Head of caudate nucleus (tissue), 42 donors: Measurements from ENCODE around the gene COBLL1.

Source experiments
- DNase-seq, 42 donors: peaks; one replicate each; pipeline versions ENCODE4 v3.0.0 to v3.0.0-alpha.2; 2020 to 2021; ENCODE audit warnings: mixed read lengths in 7 of 42
- intact Hi-C: fragments of 100-400 bp; cut with DNase I; formaldehyde crosslinking; loops from one replicate; pipeline ENCODE4 v1.15.0; 2022

COBLL1 gene

GRCh38 chr2:164831180-164831579, 10.4 kb downstream of the COBLL1 start:
- intact Hi-C loops: no loop called here
- no peak for DNase-seq

DNA sequence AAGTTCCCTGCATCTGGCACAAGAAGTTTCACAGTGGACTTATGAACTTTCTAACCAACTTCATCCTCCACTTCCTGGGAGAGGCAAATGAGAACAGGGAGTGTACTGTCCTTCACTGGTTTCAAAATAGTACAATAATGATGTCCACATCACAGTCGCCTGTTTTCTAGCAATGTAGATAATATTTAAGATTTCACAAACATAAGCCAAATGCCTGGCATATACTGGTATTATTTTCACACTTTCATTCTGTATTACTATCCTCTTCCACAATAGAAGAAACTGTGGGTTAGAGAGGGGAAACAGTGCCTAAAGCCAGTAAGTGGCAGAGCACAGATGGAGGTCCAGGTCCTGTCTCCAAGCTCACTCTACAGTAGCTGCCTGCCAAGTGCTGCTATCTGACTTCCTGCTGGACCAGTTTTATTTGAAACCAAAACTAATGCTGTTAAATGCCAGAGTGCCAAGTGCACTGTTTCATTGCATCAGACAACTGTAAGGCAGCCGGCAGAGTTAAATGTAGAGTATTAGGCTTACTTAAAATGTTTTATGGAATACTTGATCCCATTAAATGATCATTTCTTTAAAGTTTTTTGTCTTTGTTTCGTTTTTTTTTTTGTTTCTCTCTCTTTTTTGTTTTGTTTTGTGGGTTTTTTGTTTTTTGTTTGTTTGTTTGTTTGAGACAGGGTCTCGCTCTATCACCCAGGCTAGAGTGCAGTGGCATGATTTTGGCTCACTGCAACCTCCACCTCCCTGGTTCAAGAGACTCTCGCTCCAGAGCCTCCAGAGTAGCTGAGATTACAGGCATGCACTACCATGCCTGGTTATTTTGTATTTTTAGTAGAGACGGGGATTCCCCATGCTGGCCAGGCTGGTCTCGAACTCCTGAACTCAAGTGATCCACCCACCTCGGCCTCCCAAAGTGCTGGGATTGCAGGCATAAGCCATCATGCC, 15.1 kb downstream of the COBLL1 start:
- intact Hi-C loops: no loop called here
- no peak for DNase-seq

- intact Hi-C loops: no loop called here
- no peak for DNase-seq
Measured at GRCh38 chr2:164824872-164825271, 16.8 kb downstream of the COBLL1 start.

GRCh38 chr2:164823126-164823525, 18.5 kb downstream of the COBLL1 start:
- DNase-seq: no peak
- intact Hi-C loops: no loop called here

DNA sequence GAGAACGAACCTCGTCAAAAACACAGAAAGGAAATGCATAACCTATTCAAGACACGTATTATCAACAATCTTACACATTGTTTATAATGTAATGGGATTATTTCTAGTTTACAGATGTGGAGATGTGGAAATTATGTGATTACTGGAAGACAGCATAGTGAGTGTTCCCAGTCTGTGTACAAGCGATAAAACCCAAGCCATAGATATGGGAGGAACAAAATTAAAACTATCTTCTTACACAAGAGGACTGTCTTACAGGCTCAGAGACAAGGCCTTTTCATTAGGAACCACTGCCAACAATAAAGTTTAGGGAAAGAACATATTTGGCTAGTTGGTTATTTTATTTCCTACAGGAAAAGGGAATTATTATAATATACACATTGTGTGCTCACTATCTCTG, 20.3 kb downstream of the COBLL1 start:
- DNase-seq: no peak
- intact Hi-C loops: no loop called here

DNA sequence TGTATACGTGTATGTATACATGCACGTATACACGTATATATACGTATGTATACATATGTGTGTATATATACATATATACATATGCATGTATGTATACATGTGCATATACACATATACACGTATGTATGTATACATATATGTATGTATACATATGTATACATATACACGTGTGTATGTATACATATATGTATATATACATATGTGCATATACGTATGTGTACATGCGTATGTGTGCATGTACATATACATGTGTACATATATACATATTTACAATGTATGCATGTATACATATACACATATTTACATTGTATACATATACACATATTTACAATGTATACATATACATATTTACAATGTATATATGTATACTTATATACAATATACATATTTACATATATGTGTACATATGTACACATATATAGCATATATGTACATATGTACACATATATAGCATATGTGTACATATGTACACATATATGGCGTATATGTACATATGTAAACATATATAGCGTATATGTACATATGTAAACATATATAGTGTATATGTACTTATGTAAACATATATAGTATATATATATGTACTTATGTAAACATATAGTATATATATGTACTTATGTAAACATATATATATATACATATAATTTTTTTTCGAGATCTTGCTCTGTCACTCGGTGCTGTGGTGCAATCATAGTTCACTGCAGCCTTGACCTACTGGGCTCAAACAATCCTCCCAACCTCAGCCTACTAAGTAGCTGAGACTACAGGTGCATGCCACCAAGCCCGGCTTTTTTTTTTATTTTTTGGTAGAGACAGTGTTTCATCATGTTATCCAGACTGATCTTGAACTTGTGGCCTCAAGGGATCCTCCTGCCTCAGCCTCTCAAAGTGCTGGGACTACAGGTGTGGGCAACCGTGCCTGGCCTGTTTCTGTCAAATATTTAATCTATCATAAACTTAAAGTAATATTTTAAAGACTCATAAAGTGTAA, 23.2 kb downstream of the COBLL1 start:
- no peak for DNase-seq
- intact Hi-C loops: no loop called here

GRCh38 chr2:164816900-164817299, 24.7 kb downstream of the COBLL1 start:
- DNase-seq: no peak
- intact Hi-C loops: no loop called here

GRCh38 chr2:164816046-164816445, 25.6 kb downstream of the COBLL1 start:
- DNase-seq: no peak
- intact Hi-C loops: no loop called here

DNA sequence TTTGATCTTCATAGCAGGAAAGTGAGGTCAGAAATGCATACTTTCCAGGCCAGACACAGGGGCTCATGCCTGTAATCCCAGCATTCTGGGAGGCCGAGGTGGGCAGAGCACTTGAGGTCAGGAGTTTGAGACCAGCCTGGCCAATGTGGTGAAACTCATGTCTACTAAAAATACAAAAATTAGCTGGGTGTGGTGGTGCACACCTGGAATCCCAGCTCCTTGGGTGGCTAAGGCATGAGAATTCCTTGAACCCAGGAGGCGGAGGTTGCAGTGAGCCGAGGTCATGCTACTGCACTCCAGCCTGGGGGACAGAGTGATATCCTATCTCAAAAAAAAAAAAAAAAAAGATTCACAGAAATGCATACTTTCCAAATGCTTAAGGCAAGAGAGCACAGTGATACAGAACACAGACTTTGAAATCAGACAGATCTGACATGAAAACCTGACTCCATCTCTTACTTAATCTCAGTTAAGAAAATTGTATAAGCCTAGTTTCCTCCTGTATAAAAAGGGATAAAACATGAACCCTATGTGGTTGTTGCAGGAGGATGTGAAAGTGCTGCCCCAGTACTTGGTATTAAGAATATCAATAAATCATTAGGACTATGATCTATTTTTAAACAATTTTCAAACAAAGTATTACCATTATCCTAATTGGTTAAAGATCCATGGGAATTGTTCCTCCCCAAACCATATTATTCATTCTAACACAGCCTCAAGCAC, 26.4 kb downstream of the COBLL1 start:
- intact Hi-C loops: no loop called here

GRCh38 chr2:164813535-164813934, 28.1 kb downstream of the COBLL1 start:
- no peak for DNase-seq
- intact Hi-C loops: no loop called here

More for the DNA sequence above, 26.4 kb downstream of the COBLL1 start:
- no peak for DNase-seq

DNA sequence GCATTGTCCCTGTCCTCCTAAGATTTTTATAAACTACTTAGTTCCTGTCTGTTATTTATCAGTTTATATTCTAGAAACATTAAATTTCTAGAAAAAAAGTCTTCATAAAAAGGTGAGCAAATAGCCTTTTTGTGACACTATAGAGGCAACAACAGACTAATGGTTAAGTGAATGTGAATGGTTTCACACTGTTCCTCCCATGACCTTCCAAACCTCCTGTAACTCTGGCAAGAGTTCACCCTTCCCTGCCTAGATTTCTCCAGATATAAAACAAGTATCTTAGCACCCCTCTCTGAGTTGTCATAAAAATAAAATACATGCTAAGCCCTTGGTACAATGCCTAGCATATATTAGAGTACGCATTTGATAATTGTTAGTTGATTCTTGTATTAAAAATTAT, 29.2 kb downstream of the COBLL1 start:
- DNase-seq: no peak

DNA sequence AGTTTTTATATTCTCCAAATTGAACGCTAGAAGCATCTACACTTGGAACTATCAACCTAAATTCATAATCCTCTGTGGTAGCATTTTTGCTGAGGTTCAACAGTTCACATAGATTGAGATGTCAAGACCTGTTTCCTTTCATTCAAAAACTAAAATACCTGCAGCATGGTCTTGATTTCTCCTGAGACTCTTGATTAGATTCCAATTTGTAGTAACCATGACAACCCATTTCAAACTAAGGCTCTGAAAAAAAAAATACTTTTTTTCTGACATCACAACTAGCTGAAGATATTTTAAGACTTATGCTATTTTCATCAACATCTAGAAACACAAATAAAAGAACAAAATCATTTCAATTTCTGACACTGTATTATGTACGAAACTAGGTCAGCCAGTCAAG, 29.8 kb downstream of the COBLL1 start:
- DNase-seq: no peak
- intact Hi-C loops: no loop called here

More for the DNA sequence above, 29.2 kb downstream of the COBLL1 start:
- intact Hi-C loops: no loop called here

DNA sequence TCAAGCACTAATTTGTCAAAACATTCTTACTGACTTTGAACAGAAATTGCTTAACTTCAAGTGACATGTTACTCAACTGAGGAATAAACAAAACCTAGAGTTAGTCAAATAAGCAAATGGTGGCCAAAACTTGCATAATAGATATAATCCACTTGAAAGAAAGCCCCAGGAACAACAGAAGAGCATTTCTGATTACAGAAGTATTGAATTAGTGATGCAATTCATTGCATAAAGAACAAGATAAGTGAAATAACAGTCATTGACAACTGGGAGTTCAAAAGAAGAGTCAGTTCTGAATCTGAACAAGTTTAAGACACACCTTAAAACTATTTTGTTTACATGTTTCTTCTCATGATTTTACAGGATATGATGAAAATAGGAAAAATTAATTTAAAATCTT, 30.8 kb downstream of the COBLL1 start:
- DNase-seq: no peak

GRCh38 chr2:164808776-164809175, 32.8 kb downstream of the COBLL1 start:
- intact Hi-C loops: no loop called here
- DNase-seq: no peak

More for the DNA sequence above, 30.8 kb downstream of the COBLL1 start:
- intact Hi-C loops: no loop called here

- intact Hi-C loops: no loop called here
- no peak for DNase-seq
Measured at GRCh38 chr2:164803776-164804466, 37.7 kb downstream of the COBLL1 start.

DNA sequence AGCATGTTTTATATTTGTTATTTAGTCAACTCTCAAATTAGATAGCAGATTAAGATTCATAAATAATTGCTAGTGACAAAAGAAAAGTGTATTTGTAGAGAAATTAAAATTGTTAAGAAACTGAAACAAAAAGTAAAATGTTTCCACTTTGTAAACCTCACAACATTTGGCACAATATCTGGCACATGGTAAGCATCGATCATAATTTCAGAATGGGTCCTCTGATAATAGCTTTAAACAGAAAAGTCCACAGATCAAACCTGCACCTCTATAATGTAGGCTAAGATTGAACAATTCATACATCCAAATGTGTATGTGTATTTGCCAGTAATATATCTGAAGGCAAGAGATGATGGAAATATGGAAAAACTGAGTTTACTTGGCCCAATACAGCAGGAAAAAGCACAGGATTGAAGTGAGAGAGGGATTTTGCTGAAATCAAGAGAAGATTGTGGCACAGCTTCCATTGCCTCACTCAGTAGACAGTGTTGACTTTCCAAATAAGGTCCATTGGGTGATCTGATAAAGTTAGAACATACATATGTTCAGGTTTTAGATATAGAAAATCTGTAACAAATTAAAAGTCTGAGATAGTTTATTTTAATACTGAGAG, 39.4 kb downstream of the COBLL1 start:
- intact Hi-C loops: no loop called here
- DNase-seq: no peak

- no peak for DNase-seq
- intact Hi-C loops: no loop called here
Measured at GRCh38 chr2:164800572-164800971, 41.1 kb downstream of the COBLL1 start.

DNA sequence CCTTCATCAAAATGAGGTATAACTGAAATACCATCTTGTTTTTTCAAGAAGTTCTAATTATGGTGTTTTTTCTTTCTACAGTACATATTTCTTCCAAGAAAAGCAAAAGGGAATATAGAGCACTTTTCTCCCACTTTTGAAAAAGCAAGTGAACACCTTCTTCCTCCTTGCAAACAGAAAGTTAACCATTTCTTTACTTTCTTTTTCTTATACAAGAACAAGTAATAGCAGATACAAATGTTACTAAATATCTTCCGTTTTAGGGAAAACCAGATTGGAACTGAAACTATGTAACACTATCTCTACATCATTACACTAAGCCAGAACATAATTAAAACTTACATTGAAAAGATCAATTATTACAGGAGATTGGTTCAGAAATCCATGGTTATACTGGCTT, 44.0 kb downstream of the COBLL1 start:
- no peak for DNase-seq
- intact Hi-C loops: no loop called here
